Gastrocnemius medialis (tissue), 4 donors: ENCODE data around the gene ADAMTSL3.

ENCODE experiments used
- CTCF ChIP-seq, 5 experiments: fragments of 450-650 bp in 3 of 5; fragments of 200-600 bp in 2 of 5; sonication (generic) in 2 of 5; IDR thresholded peaks in 4 of 5; conservative IDR thresholded peaks in 1 of 5; 1 replicate in 4 of 5; 2 replicates in 1 of 5; pipeline ENCODE4 v1.5.1; 2016 to 2019; ENCODE audit warnings: antibody characterized with exemption in 5 of 5, mild to moderate bottlenecking in 3 of 5, moderate library complexity in 3 of 5
- POLR2A ChIP-seq, 2 donors: fragments of 450-650 bp; IDR thresholded peaks; one replicate each; pipeline ENCODE4 v1.6.1; 2017; ENCODE audit warnings: antibody characterized with exemption in 2 of 2, mild to moderate bottlenecking in 2 of 2, moderate library complexity in 2 of 2

- TF ChIP-seq CTCF (IDR thresholded peaks at IDR 0.05 in 4 of 5, conservative IDR thresholded peaks at IDR 0.05 in 1 of 5) (no peak), POLR2A (IDR thresholded peaks at IDR 0.05) (no peak)
Observed at GRCh38 chr15:83721981-83722380, 68.1 kb downstream of the ADAMTSL3 start.
